Stimulated activated CD8-positive, alpha-beta memory T cell treated with anti-CD3 and anti-CD28 coated beads, Interleukin-12 subunit alpha, Interleukin-12 subunit beta, amount 100 ng/mL, for 24 hours (primary cell): ENCODE measurements around the gene EGLN3.

Experiments
- DNase-seq: peaks from one replicate; pipeline ENCODE4 v3.0.0-alpha.2; 2020; ENCODE audit errors: extremely low read depth

EGLN3 gene

GRCh38 chr14:33962016-33962415 lies 11.1 kb upstream of the EGLN3 start:
- no peak for DNase-seq

GRCh38 chr14:33959692-33960151 lies 8.8 kb upstream of the EGLN3 start:
- DNase-seq = no peak

- no peak for DNase-seq
Measured at GRCh38 chr14:33958605-33959226, 7.8 kb upstream of the EGLN3 start.

- no peak for DNase-seq
Measured at GRCh38 chr14:33957993-33958392, 7.1 kb upstream of the EGLN3 start.

GRCh38 chr14:33957299-33957698 lies 6.4 kb upstream of the EGLN3 start:
- no peak for DNase-seq

- no peak for DNase-seq
Measured at GRCh38 chr14:33956640-33957039, 5.8 kb upstream of the EGLN3 start.

GRCh38 chr14:33954016-33954598 lies 3.2 kb upstream of the EGLN3 start:
- DNase-seq = no peak

GRCh38 chr14:33952541-33952940 lies 1.7 kb upstream of the EGLN3 start:
- no peak for DNase-seq

GRCh38 chr14:33951183-33951840 lies 438 bp upstream of the EGLN3 start:
- DNase-seq = no peak

- DNase-seq = no peak
Measured at GRCh38 chr14:33949411-33949893, 1.4 kb downstream of the EGLN3 start.

- no peak for DNase-seq
Measured at GRCh38 chr14:33948869-33949408, 1.9 kb downstream of the EGLN3 start.

GRCh38 chr14:33948145-33948868 lies 2.6 kb downstream of the EGLN3 start:
- DNase-seq = no peak

- DNase-seq = no peak
Measured at GRCh38 chr14:33946679-33947476, 4.0 kb downstream of the EGLN3 start.

GRCh38 chr14:33945210-33946088 lies 5.4 kb downstream of the EGLN3 start:
- DNase-seq = no peak

- DNase-seq = no peak
Measured at GRCh38 chr14:33943096-33943883, 7.6 kb downstream of the EGLN3 start.

GRCh38 chr14:33941718-33942117 lies 9.2 kb downstream of the EGLN3 start:
- DNase-seq = no peak

- DNase-seq = no peak
Measured at GRCh38 chr14:33940561-33941011, 10.3 kb downstream of the EGLN3 start.

GRCh38 chr14:33938131-33938949 lies 12.5 kb downstream of the EGLN3 start:
- DNase-seq = no peak

GRCh38 chr14:33936391-33936790 lies 14.5 kb downstream of the EGLN3 start:
- DNase-seq = no peak
